ENCODE measurements around the gene AP1M2. TPM values are rescaled to one million over a fixed set of nuclear protein-coding genes. Genes with fewer than 3 reads are reported as not detected.

Gene AP1M2
- total RNA-seq = under 1 TPM in 2 of 9 donors, not detected in 7; 0.19 to 0.43 TPM
- under 1 TPM in 2 of 3 donors, not detected in 1; 0.10 to 0.97 TPM for polyA plus RNA-seq
- long read RNA-seq, donor 1, partial matches to known transcripts = 159 of 180 reads
- long read RNA-seq, donor 1, other reads (novel, unspliced or antisense) = 21 of 180 reads
- long read RNA-seq, donor 2 = 0 reads
- long read RNA-seq, donor 3, partial matches to known transcripts = 0 of 7 reads
- long read RNA-seq, donor 3, other reads (novel, unspliced or antisense) = 7 of 7 reads
- long read RNA-seq, donor 4 = 0 reads
- long read RNA-seq, donor 5 = 0 reads
- long read RNA-seq, donor 6 = 0 reads
- long read RNA-seq, donor 7, partial matches to known transcripts = 24 of 24 reads
- long read RNA-seq, donor 7, other reads (novel, unspliced or antisense) = 0 of 24 reads
- long read RNA-seq, donor 8 = 0 reads
- long read RNA-seq, donor 9 = 0 reads
- long read RNA-seq, donor 10 = 0 reads

DNA sequence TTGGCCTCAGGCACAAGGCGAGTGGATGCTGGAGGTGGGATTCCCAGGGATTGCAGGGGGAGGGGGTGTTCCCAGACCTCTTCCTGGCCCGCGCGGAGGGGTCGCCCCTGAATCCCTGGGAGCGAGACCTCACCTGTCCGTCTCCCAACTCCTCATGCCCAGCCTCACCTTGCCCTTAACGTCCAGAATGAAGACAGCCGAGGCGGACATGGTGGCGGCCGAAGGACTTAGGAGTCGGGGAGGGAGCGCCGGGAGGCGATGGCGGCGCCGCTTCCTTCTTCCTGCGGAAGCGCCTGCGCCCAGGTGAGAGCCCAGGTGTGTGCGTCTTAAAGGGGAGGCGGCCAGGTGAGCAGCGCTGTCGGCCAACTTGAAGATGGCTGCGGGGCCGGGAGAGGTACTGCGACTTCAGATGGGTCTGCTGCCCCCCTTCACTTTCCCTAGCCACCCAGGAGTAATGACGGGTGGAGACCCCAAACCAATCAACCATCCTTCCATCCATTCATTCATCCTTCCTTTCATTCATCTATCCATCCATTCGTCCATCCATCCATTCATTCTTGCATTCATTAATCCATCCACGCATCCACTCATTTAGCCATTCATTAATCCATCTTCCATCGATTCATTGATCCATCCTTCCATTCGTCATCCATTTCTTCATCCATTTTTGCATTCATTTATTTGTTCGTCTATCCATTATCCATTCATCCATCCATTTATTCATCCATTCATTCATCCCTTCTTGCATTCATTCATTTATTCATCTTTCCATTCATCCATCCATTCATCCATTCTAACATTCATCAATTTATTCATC, at the start of gene AP1M2:
Gene AP1M2 (minus strand): TSS at position 291 of the 817 bp plus-strand sequence. CDS start 81 bp downstream, at position 210.
- Histone ChIP-seq H3K4me3 (no peak within 1 kb of the TSS), H3K27me3 (peaks cover 17% of the 10 kb centered on the region), H3K4me1 (replicated peaks in 1 of 2) (no peaks in the 10 kb centered on the region), H3K36me3 (replicated peaks in 1 of 2) (no peaks in the 10 kb centered on the region), H3K27ac (no peak within 1 kb of the TSS), H3K9me3 (replicated peaks in 1 of 3) (no peaks in the 10 kb centered on the region)
- WGBS, 4 donors = 21 to 37% (median 21%) methylated on average over 12 to 35 of the region's 35 CpGs
- DNase-seq = no peak
- intact Hi-C loops (cut with DNase I) = loop anchor here in 1 of 2 donors (10.0 kb wide), 1 partner anchor 118 kb away; the partner anchor contains the start of gene QTRT1
- TF ChIP-seq POLR2A (IDR thresholded peaks at IDR 0.05) = no peak
- TF ChIP-seq, protein P1, sequence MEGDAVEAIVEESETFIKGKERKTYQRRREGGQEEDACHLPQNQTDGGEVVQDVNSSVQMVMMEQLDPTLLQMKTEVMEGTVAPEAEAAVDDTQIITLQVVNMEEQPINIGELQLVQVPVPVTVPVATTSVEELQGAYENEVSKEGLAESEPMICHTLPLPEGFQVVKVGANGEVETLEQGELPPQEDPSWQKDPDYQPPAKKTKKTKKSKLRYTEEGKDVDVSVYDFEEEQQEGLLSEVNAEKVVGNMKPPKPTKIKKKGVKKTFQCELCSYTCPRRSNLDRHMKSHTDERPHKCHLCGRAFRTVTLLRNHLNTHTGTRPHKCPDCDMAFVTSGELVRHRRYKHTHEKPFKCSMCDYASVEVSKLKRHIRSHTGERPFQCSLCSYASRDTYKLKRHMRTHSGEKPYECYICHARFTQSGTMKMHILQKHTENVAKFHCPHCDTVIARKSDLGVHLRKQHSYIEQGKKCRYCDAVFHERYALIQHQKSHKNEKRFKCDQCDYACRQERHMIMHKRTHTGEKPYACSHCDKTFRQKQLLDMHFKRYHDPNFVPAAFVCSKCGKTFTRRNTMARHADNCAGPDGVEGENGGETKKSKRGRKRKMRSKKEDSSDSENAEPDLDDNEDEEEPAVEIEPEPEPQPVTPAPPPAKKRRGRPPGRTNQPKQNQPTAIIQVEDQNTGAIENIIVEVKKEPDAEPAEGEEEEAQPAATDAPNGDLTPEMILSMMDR (IDR thresholded peaks at IDR 0.05) = no peak

DNA sequence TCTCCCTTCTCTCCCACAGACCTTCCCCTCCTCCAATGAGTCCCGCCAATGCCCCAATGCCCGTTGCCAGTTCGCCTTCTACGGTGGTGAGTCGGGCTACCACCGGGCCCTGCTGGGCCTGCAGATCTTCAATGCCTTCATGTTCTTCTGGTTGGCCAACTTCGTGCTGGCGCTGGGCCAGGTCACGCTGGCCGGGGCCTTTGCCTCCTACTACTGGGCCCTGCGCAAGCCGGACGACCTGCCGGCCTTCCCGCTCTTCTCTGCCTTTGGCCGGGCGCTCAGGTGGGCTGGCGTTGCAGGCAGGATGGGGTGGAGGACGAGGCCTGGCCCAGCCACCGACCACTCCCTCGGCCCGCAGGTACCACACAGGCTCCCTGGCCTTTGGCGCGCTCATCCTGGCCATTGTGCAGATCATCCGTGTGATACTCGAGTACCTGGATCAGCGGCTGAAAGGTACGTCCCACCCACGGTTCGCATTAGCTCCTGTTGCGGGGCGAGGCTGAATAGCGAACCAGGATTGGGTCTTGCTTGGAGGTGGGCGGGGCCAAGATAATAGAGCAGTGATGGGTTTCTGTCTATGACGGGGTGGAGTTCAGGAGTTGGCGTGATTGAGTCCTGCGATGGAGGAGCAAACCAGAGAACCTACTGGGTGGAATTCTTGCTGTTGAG, 49.3 kb upstream of the AP1M2 start:
- Histone ChIP-seq H3K27ac (no peak overlapping the region), H3K4me1 (replicated peaks in 1 of 2) (peaks cover 0 to 6% of the 10 kb centered on the region in 2 donors), H3K27me3 (no peaks in the 10 kb centered on the region), H3K4me3 (no peak overlapping the region), H3K9me3 (replicated peaks in 1 of 3) (no peaks in the 10 kb centered on the region), H3K36me3 (replicated peaks in 1 of 2) (peaks cover 0 to 82% of the 10 kb centered on the region in 2 donors)
- WGBS, 4 donors = 81 to 96% (median 88%) methylated on average over 20 to 37 of the region's 37 CpGs
- TF ChIP-seq, protein P1 (IDR thresholded peaks at IDR 0.05) = no peak
- TF ChIP-seq POLR2A (IDR thresholded peaks at IDR 0.05) = no peak
- no peak for DNase-seq
- intact Hi-C loops (cut with DNase I) = no loop called here

DNA sequence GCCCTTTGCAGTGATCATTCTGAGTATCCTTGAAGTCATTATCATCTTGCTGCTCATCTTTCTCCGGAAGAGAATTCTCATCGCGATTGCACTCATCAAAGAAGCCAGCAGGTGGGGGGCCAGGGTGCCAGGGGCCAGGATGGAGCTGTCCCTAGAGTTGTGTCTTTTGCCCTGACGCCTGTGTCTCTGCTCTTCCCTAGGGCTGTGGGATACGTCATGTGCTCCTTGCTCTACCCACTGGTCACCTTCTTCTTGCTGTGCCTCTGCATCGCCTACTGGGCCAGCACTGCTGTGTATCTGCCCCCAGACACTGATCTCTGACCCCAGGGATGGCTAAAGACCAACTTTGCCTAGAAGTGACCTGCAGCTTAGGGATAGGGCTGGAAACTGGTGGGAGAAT, 47.9 kb upstream of the AP1M2 start:
- no peak overlapping the region for H3K4me3 ChIP-seq
- H3K9me3 ChIP-seq (replicated peaks in 1 of 3) = no peaks in the 10 kb centered on the region
- no peak for DNase-seq
- TF ChIP-seq, protein P1 (IDR thresholded peaks at IDR 0.05) = no peak
- TF ChIP-seq POLR2A (IDR thresholded peaks at IDR 0.05) = no peak
- no peak overlapping the region for H3K27ac ChIP-seq
- H3K27me3 ChIP-seq = no peaks in the 10 kb centered on the region
- 63 to 76% (median 72%) methylated on average over 6 of the region's 6 CpGs for WGBS, 4 donors
- peaks cover 0 to 6% of the 10 kb centered on the region in 2 donors for H3K4me1 ChIP-seq (replicated peaks in 1 of 2)
- intact Hi-C loops (cut with DNase I) = no loop called here
- peaks cover 0 to 78% of the 10 kb centered on the region in 2 donors for H3K36me3 ChIP-seq (replicated peaks in 1 of 2)

Data from adrenal gland (tissue), 19 donors.